ENCODE data around the gene N4BP2L1.
A peak's percentile ranks its signal among the peaks of the same experiment; 100 is the strongest.
"Not testable (repeated sequence)": the region's sequence is repeated elsewhere in the genome, so short reads cannot be mapped to it uniquely, and the experiment has no call there.

Gene N4BP2L1

GRCh38 chr13:32384702-32385101 is 43.2 kb downstream of the N4BP2L1 start:
- Mint-ChIP-seq H3K27me3 (no peaks in the 10 kb centered on the region), H3K36me3 (peaks cover 9% of the 10 kb centered on the region)
- ATAC-seq: no peak

GRCh38 chr13:32383836-32384618 is 43.9 kb downstream of the N4BP2L1 start:
- H3K27me3 Mint-ChIP-seq: no peaks in the 10 kb centered on the region
- no peak overlapping the region for H3K4me3 Mint-ChIP-seq
- no peak for ATAC-seq
- H3K27ac Mint-ChIP-seq: no peak overlapping the region
- H3K36me3 Mint-ChIP-seq: peaks cover 8% of the 10 kb centered on the region
- no peaks in the 10 kb centered on the region for H3K9me3 Mint-ChIP-seq
- no peaks in the 10 kb centered on the region for H3K4me1 Mint-ChIP-seq

More at GRCh38 chr13:32384702-32385101, 43.2 kb downstream of the N4BP2L1 start:
- no peak overlapping the region for H3K4me3 Mint-ChIP-seq
- H3K4me1 Mint-ChIP-seq: no peaks in the 10 kb centered on the region
- H3K9me3 Mint-ChIP-seq: no peaks in the 10 kb centered on the region
- no peak overlapping the region for H3K27ac Mint-ChIP-seq

- Mint-ChIP-seq H3K9me3 (no peaks in the 10 kb centered on the region), H3K36me3 (peaks cover 5% of the 10 kb centered on the region), H3K27ac (no peak overlapping the region), H3K4me1 (no peaks in the 10 kb centered on the region), H3K27me3 (no peaks in the 10 kb centered on the region), H3K4me3 (no peak overlapping the region)
- no peak for ATAC-seq
These were observed 46.4 kb downstream of the N4BP2L1 start for GRCh38 chr13:32381539-32381938.

- peaks cover 4% of the 10 kb centered on the region for H3K9me3 Mint-ChIP-seq
- ATAC-seq: no peak
- H3K27me3 Mint-ChIP-seq: no peaks in the 10 kb centered on the region
- no peaks in the 10 kb centered on the region for H3K4me1 Mint-ChIP-seq
- no peak overlapping the region for H3K27ac Mint-ChIP-seq
- peaks cover 27% of the 10 kb centered on the region for H3K36me3 Mint-ChIP-seq
- no peak overlapping the region for H3K4me3 Mint-ChIP-seq
These were observed 49.9 kb downstream of the N4BP2L1 start for GRCh38 chr13:32378012-32378411.

- peaks cover 4% of the 10 kb centered on the region for H3K9me3 Mint-ChIP-seq
- peaks cover 38% of the 10 kb centered on the region for H3K36me3 Mint-ChIP-seq
- H3K27me3 Mint-ChIP-seq: no peaks in the 10 kb centered on the region
- no peak for ATAC-seq
- H3K4me3 Mint-ChIP-seq: no peak overlapping the region
- H3K27ac Mint-ChIP-seq: no peak overlapping the region
- no peaks in the 10 kb centered on the region for H3K4me1 Mint-ChIP-seq
These were observed 51.1 kb downstream of the N4BP2L1 start for GRCh38 chr13:32376642-32377415.

- H3K4me3 Mint-ChIP-seq: no peak overlapping the region
- no peaks in the 10 kb centered on the region for H3K4me1 Mint-ChIP-seq
- peaks cover 4% of the 10 kb centered on the region for H3K9me3 Mint-ChIP-seq
- ATAC-seq: no peak
- no peak overlapping the region for H3K27ac Mint-ChIP-seq
- no peaks in the 10 kb centered on the region for H3K27me3 Mint-ChIP-seq
- peaks cover 50% of the 10 kb centered on the region for H3K36me3 Mint-ChIP-seq
These were observed 57.1 kb downstream of the N4BP2L1 start for GRCh38 chr13:32370805-32371204.

- Mint-ChIP-seq H3K36me3 (peaks cover 30% of the 10 kb centered on the region), H3K4me1 (no peaks in the 10 kb centered on the region), H3K4me3 (no peak overlapping the region), H3K27ac (no peak overlapping the region), H3K9me3 (no peaks in the 10 kb centered on the region), H3K27me3 (no peaks in the 10 kb centered on the region)
- no peak for ATAC-seq
These were observed 65.4 kb downstream of the N4BP2L1 start for GRCh38 chr13:32362574-32362973.

GRCh38 chr13:32355935-32356334 is 72.0 kb downstream of the N4BP2L1 start:
- H3K4me3 Mint-ChIP-seq, H3K9me3 Mint-ChIP-seq, H3K4me1 Mint-ChIP-seq, ATAC-seq, H3K27ac Mint-ChIP-seq, H3K27me3 Mint-ChIP-seq: not testable (repeated sequence)
- H3K36me3 Mint-ChIP-seq: peaks cover 23% of the 10 kb centered on the region

GRCh38 chr13:32354040-32354439 is 73.9 kb downstream of the N4BP2L1 start:
- peak; percentile 67 for ATAC-seq
- H3K27ac Mint-ChIP-seq: no peak overlapping the region
- no peaks in the 10 kb centered on the region for H3K4me1 Mint-ChIP-seq
- H3K27me3 Mint-ChIP-seq: no peaks in the 10 kb centered on the region
- H3K36me3 Mint-ChIP-seq: peaks cover 23% of the 10 kb centered on the region
- no peak overlapping the region for H3K4me3 Mint-ChIP-seq
- H3K9me3 Mint-ChIP-seq: no peaks in the 10 kb centered on the region

- not testable (repeated sequence) for H3K4me1 Mint-ChIP-seq, ATAC-seq, H3K9me3 Mint-ChIP-seq, H3K4me3 Mint-ChIP-seq, H3K27me3 Mint-ChIP-seq, H3K27ac Mint-ChIP-seq
- H3K36me3 Mint-ChIP-seq: peaks cover 35% of the 10 kb centered on the region
These were observed 77.0 kb downstream of the N4BP2L1 start for GRCh38 chr13:32350839-32351441.
